ENCODE measurements around the gene SNX7. TPM values are rescaled to one million over a fixed set of nuclear protein-coding genes. Genes with fewer than 3 reads are reported as not detected.
A peak's percentile ranks its signal among the peaks of the same experiment; 100 is the strongest.

Gene SNX7
- total RNA-seq, 1 experiment from 2014 or later, result 26.9 TPM

- Histone ChIP-seq H3K36me3 (no peaks in the 10 kb centered on the region; the same call in 1 of the 2 replicates), H3K27ac (no peak overlapping the region), H3K4me3 (no peak overlapping the region), H3K9me3 (replicated peaks) (no peaks in the 10 kb centered on the region), H3K27me3 (no peaks in the 10 kb centered on the region), H3K4me1 (no peaks in the 10 kb centered on the region)
- DNase-seq, result no peak
Measured at GRCh38 chr1:98707556-98707955, 46.0 kb downstream of the SNX7 start.

GRCh38 chr1:98709906-98710305 is 48.4 kb downstream of the SNX7 start:
- H3K27ac ChIP-seq, result no peak overlapping the region
- no peak for DNase-seq
- no peaks in the 10 kb centered on the region; the same call in 1 of the 2 replicates for H3K36me3 ChIP-seq
- H3K4me3 ChIP-seq, result no peak overlapping the region
- H3K27me3 ChIP-seq, result no peaks in the 10 kb centered on the region
- no peaks in the 10 kb centered on the region for H3K9me3 ChIP-seq (replicated peaks)
- no peaks in the 10 kb centered on the region for H3K4me1 ChIP-seq

- no peak for DNase-seq
- H3K9me3 ChIP-seq (replicated peaks), result no peaks in the 10 kb centered on the region
- no peaks in the 10 kb centered on the region for H3K36me3 ChIP-seq
- H3K27ac ChIP-seq, result no peak overlapping the region
- H3K4me3 ChIP-seq, result no peak overlapping the region
- no peaks in the 10 kb centered on the region for H3K27me3 ChIP-seq
- H3K4me1 ChIP-seq, result no peaks in the 10 kb centered on the region
Measured at GRCh38 chr1:98723574-98723973, 62.1 kb downstream of the SNX7 start.

GRCh38 chr1:98732985-98733781 is 71.7 kb downstream of the SNX7 start:
- no peaks in the 10 kb centered on the region; the same call in 1 of the 2 replicates for H3K9me3 ChIP-seq (replicated peaks)
- no peaks in the 10 kb centered on the region for H3K36me3 ChIP-seq
- no peaks in the 10 kb centered on the region for H3K4me1 ChIP-seq
- no peak overlapping the region for H3K4me3 ChIP-seq
- H3K27ac ChIP-seq, result no peak overlapping the region
- DNase-seq, result no peak
- H3K27me3 ChIP-seq, result no peaks in the 10 kb centered on the region

- no peaks in the 10 kb centered on the region for H3K27me3 ChIP-seq
- no peaks in the 10 kb centered on the region for H3K4me1 ChIP-seq
- no peak overlapping the region for H3K27ac ChIP-seq
- no peak for DNase-seq
- no peak overlapping the region for H3K4me3 ChIP-seq
- H3K9me3 ChIP-seq (replicated peaks), result no peaks in the 10 kb centered on the region; the same call in 1 of the 2 replicates
- H3K36me3 ChIP-seq, result no peaks in the 10 kb centered on the region
Measured at GRCh38 chr1:98733782-98734112, 72.2 kb downstream of the SNX7 start.

- Histone ChIP-seq H3K9me3 (replicated peaks) (no peaks in the 10 kb centered on the region; the same call in 1 of the 2 replicates), H3K4me3 (no peak overlapping the region), H3K36me3 (no peaks in the 10 kb centered on the region), H3K27me3 (no peaks in the 10 kb centered on the region), H3K4me1 (no peaks in the 10 kb centered on the region), H3K27ac (no peak overlapping the region)
- no peak for DNase-seq
Measured at GRCh38 chr1:98735756-98736155, 74.2 kb downstream of the SNX7 start.

GRCh38 chr1:98737835-98738234 is 76.3 kb downstream of the SNX7 start:
- no peaks in the 10 kb centered on the region for H3K27me3 ChIP-seq
- H3K27ac ChIP-seq, result no peak overlapping the region
- H3K4me1 ChIP-seq, result no peaks in the 10 kb centered on the region
- no peak for DNase-seq
- H3K9me3 ChIP-seq (replicated peaks), result no peaks in the 10 kb centered on the region; the same call in 1 of the 2 replicates
- no peak overlapping the region for H3K4me3 ChIP-seq
- no peaks in the 10 kb centered on the region for H3K36me3 ChIP-seq

- Histone ChIP-seq H3K36me3 (no peaks in the 10 kb centered on the region), H3K9me3 (replicated peaks) (no peaks in the 10 kb centered on the region), H3K4me3 (no peak overlapping the region), H3K27me3 (no peaks in the 10 kb centered on the region), H3K4me1 (no peaks in the 10 kb centered on the region), H3K27ac (no peak overlapping the region)
- no peak for DNase-seq
Measured at GRCh38 chr1:98739762-98740161, 78.2 kb downstream of the SNX7 start.

GRCh38 chr1:98741164-98741563 is 79.6 kb downstream of the SNX7 start:
- Histone ChIP-seq H3K36me3 (no peaks in the 10 kb centered on the region), H3K4me1 (no peaks in the 10 kb centered on the region), H3K27me3 (no peaks in the 10 kb centered on the region), H3K9me3 (replicated peaks) (no peaks in the 10 kb centered on the region), H3K4me3 (no peak overlapping the region), H3K27ac (no peak overlapping the region)
- DNase-seq, result no peak

GRCh38 chr1:98749152-98749756 is 87.7 kb downstream of the SNX7 start:
- no peaks in the 10 kb centered on the region for H3K27me3 ChIP-seq
- no peaks in the 10 kb centered on the region for H3K9me3 ChIP-seq (replicated peaks)
- H3K36me3 ChIP-seq, result no peaks in the 10 kb centered on the region
- peak in 1 of 2 experiments; percentile 42 for DNase-seq
- H3K4me3 ChIP-seq, result no peak overlapping the region
- no peaks in the 10 kb centered on the region for H3K4me1 ChIP-seq
- no peak overlapping the region for H3K27ac ChIP-seq

- no peak for DNase-seq
- H3K36me3 ChIP-seq, result no peaks in the 10 kb centered on the region
- H3K4me3 ChIP-seq, result no peak overlapping the region
- no peaks in the 10 kb centered on the region for H3K27me3 ChIP-seq
- H3K27ac ChIP-seq, result no peak overlapping the region
- H3K9me3 ChIP-seq (replicated peaks), result no peaks in the 10 kb centered on the region
- H3K4me1 ChIP-seq, result no peaks in the 10 kb centered on the region
Measured at GRCh38 chr1:98754176-98754575, 92.7 kb downstream of the SNX7 start.

- Histone ChIP-seq H3K27ac (no peak overlapping the region), H3K27me3 (no peaks in the 10 kb centered on the region), H3K9me3 (replicated peaks) (no peaks in the 10 kb centered on the region), H3K36me3 (no peaks in the 10 kb centered on the region), H3K4me1 (no peaks in the 10 kb centered on the region), H3K4me3 (no peak overlapping the region)
- DNase-seq, result peak in 1 of 2 experiments; percentile 13
Measured at GRCh38 chr1:98761219-98761865, 99.8 kb downstream of the SNX7 start.

GRCh38 chr1:98763488-98764150 is 102.1 kb downstream of the SNX7 start:
- no peaks in the 10 kb centered on the region for H3K4me1 ChIP-seq
- no peak overlapping the region for H3K27ac ChIP-seq
- no peaks in the 10 kb centered on the region for H3K9me3 ChIP-seq (replicated peaks)
- H3K36me3 ChIP-seq, result no peaks in the 10 kb centered on the region
- no peaks in the 10 kb centered on the region for H3K27me3 ChIP-seq
- H3K4me3 ChIP-seq, result no peak overlapping the region
- peak in 1 of 2 experiments; percentile 4 for DNase-seq

GRCh38 chr1:98764485-98764884 is 103.0 kb downstream of the SNX7 start:
- no peaks in the 10 kb centered on the region for H3K4me1 ChIP-seq
- no peaks in the 10 kb centered on the region for H3K36me3 ChIP-seq
- no peak overlapping the region for H3K27ac ChIP-seq
- no peak overlapping the region for H3K4me3 ChIP-seq
- H3K27me3 ChIP-seq, result no peaks in the 10 kb centered on the region
- H3K9me3 ChIP-seq (replicated peaks), result no peaks in the 10 kb centered on the region
- no peak for DNase-seq

GRCh38 chr1:98766255-98766654 is 104.7 kb downstream of the SNX7 start:
- Histone ChIP-seq H3K4me1 (no peaks in the 10 kb centered on the region), H3K9me3 (replicated peaks) (no peaks in the 10 kb centered on the region), H3K36me3 (no peaks in the 10 kb centered on the region), H3K4me3 (no peak overlapping the region), H3K27me3 (no peaks in the 10 kb centered on the region), H3K27ac (no peak overlapping the region)
- no peak for DNase-seq

Measured in SJCRH30 (cell line).